GM18499 (cell line): ENCODE results near the gene ZNF787.

Experiments
- ATAC-seq: cut with Tn5 transposase; IDR thresholded peaks from one replicate; pipeline ENCODE4 v1.9.1; 2021; ENCODE audit warnings: moderate number of reproducible peaks; ENCODE audit not compliant: insufficient read depth, unreplicated experiment

ZNF787 gene

GRCh38 chr19:56144831-56145230, 23.7 kb upstream of the ZNF787 start:
- ATAC-seq: no peak

DNA sequence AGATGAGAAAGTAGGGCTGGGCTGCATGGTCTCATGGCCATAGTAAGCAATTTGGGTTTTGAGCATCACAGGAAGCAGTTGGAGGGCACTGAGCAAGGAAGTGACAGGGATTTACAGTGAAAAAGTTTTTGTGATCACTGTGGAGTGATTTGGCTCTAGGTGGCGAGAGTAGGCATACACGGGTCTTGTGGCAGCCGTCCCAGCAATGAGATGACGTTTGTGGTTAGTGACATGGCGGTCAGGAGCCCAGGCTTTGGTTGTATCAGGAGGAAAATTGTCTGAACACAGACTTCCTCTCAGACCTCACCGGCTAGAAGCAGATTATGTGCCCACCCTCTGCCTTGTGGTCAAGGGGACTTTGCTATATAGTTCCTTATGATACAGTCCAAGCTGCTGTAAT, 23.3 kb upstream of the ZNF787 start:
- no peak for ATAC-seq

DNA sequence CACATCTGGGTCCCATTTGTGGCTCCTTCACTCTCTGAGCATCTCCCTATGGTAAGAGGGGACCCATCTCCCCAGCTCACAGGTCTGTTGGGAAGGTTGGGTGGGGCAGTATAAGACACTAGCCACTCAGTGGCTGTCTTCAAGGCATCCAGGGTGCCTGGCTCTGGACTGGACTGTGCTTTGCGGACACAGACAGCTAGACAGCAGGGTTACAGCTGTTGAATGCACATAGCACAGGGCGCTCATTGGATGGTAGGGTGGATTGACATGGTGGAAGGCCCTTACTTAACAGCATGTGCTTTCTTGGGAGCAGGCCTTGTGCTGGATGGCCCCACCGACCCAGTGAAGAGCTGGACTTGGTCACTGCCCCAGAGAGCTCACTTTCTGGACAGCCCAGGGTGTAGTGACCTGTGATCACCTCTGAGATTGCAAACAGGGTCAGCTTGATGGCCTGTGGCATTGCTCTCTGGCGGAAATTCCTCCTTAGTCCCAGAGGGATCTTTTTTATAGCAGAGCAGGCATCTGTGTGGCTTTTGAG, 21.9 kb upstream of the ZNF787 start:
- ATAC-seq: no peak

GRCh38 chr19:56142087-56142787, 21.1 kb upstream of the ZNF787 start:
- no peak for ATAC-seq

- no peak for ATAC-seq
Measured at GRCh38 chr19:56141417-56141993, 20.4 kb upstream of the ZNF787 start.

GRCh38 chr19:56140583-56141416, 19.7 kb upstream of the ZNF787 start, which contains the start of gene ZNF444:
TSS of gene ZNF444 (plus strand) at chr19:56141287. CDS start at chr19:56146912, 5,625 bp downstream.
- ATAC-seq: peak; percentile 88

GRCh38 chr19:56139847-56140582, 18.9 kb upstream of the ZNF787 start:
- ATAC-seq: no peak

GRCh38 chr19:56138069-56138468, 17.0 kb upstream of the ZNF787 start:
- no peak for ATAC-seq

DNA sequence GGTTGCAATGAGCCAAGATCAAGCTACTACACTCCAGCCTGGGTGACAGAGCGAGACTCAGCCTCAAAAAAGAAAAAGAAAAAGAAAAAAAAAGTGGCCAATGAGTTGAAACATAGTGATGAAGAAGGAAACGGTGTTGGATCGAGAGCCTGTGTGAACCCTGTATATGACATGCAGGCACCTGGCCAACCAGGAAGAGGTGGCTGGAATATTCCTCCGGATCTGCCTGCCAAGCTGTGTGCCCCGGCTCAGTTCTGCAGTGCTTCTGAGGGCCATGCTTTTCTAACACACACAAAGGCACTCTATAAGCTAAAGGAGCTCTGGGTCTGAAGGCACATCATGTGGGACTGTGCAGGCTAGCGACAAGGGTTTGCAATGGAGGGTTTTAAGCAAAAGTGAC, 16.3 kb upstream of the ZNF787 start:
- ATAC-seq: no peak

GRCh38 chr19:56136362-56136761, 15.3 kb upstream of the ZNF787 start:
- ATAC-seq: no peak

- no peak for ATAC-seq
Measured at GRCh38 chr19:56134654-56134921, 13.5 kb upstream of the ZNF787 start.

- no peak for ATAC-seq
Measured at GRCh38 chr19:56133858-56134653, 13.0 kb upstream of the ZNF787 start.

DNA sequence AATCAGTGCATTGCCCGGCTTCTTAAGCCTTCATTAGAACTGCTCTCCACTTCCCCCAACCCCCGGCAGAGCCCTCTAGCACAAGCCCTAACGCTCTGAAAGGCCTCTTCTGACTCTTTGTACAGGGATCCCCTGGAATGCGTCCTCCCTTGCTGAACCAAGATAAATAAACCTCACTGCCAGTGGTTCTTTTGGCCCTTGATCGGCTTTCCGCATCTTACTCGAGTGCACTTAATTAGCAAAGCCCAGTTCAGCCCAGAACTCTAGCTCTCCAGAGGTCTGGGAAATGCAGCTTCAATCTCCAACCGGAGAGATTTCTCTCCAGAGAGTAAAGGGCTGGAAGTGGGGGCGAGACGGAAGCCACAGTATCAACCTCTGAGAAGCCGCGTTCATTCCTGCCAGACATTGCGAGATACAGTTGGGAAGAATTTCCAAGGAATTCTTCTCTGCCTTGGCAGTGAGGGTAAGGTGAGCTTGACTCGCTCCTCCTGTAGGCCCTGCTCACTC, 11.3 kb upstream of the ZNF787 start:
- ATAC-seq: no peak

GRCh38 chr19:56131651-56132050, 10.6 kb upstream of the ZNF787 start:
- no peak for ATAC-seq

- ATAC-seq: no peak
Measured at GRCh38 chr19:56130006-56130405, 8.9 kb upstream of the ZNF787 start.

DNA sequence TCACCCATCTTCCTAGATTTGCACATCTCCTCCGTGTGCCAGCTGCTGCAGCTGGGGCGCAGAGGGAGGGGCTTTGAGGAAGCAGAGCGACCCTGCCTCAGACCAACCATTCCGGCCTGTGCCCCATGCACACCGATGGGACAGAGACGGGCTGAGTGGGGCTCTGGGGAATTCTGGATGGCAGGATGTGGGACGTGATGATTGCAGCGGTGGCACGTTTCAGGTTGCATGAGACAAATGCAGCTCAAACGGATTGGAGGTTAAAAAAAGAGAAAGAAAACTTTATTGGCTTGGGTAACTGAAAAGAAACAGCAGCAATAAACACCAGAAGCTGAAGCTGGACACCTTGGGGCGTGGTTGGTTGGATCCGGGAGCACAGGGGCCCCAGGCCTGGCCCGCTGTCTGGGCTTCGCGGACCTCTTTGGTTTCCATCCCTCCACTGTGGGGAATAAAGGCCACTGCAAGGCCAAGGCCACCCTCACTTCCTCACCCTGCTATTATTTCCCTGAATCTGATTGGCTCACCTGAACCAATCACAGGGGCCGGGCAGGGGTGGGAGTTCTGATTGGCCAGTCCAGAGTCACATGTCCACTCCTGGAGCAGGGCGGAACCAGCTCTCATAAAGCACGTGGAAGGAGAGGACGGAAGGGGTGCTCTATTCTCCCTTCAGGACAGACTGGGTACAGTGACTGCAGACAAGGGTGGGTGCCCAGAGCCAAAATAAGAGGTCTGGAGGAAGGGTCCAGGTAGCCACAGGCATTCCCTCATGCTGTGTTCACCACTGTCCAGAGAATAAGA, 6.1 kb upstream of the ZNF787 start:
- no peak for ATAC-seq

DNA sequence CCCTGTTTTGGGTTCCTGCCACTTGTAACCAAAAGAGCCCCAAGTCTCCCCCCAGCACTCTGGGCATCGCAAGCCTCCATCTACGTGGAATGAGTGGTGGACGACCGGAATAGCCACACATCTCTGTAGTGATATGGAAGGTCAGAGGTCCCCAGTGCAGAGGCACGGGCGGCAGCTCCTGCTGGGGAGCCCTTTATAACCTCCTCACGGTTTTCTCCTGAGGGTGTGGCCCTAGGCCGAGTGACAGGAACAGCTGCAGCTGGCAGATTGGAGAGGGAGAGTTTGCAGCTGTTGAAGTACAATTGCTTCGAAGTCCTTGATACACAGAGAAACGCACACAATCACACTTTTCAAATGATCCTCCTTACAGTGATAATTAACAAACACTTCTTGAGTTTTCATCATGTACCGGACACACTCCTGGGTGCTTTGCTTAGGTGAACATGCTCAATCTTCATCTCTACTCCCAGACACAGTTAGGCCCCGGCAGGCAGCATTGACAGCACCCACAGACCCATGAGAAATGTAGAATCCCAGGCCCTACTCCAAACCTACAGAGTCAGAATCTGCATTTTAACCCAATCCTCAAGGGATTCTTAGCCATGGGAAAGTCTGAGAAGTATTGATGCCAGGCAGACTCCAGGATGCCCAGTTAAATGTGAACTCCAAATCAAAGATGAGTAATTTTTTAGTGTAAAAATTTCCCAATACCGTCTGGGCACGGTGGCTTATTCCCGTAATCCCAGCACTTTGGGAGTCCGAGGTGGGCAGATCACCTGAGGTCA, 4.9 kb upstream of the ZNF787 start:
- no peak for ATAC-seq

- no peak for ATAC-seq
Measured at GRCh38 chr19:56124578-56124977, 3.5 kb upstream of the ZNF787 start.
